Astrocyte of the cerebellum (primary cell): ENCODE measurements around the gene FAM167B.
A peak's percentile ranks its signal among the peaks of the same experiment; 100 is the strongest.

Experiments used
- DNase-seq: peaks from one replicate; pipeline ENCODE4 v3.0.0-alpha.2; 2011; ENCODE audit warnings: low read depth
- H3K4me3 ChIP-seq: 2 replicates; pipeline ENCODE4 v1.5.1; 2011; ENCODE audit warnings: mild to moderate bottlenecking, low read depth, low read length, moderate library complexity
- in situ Hi-C: cut with HindIII; loops from 2 replicates; pipeline ENCODE4 v1.10.0; 2017; ENCODE audit warnings: low sequenced_read_pairs
- TF ChIP-seq, protein P1 (sequence below): IDR thresholded peaks from 2 replicates; pipeline ENCODE4 v1.5.1; 2012; ENCODE audit warnings: low read length, low read depth, moderate library complexity, mild to moderate bottlenecking; ENCODE audit errors: missing control alignments

The FAM167B gene

DNA sequence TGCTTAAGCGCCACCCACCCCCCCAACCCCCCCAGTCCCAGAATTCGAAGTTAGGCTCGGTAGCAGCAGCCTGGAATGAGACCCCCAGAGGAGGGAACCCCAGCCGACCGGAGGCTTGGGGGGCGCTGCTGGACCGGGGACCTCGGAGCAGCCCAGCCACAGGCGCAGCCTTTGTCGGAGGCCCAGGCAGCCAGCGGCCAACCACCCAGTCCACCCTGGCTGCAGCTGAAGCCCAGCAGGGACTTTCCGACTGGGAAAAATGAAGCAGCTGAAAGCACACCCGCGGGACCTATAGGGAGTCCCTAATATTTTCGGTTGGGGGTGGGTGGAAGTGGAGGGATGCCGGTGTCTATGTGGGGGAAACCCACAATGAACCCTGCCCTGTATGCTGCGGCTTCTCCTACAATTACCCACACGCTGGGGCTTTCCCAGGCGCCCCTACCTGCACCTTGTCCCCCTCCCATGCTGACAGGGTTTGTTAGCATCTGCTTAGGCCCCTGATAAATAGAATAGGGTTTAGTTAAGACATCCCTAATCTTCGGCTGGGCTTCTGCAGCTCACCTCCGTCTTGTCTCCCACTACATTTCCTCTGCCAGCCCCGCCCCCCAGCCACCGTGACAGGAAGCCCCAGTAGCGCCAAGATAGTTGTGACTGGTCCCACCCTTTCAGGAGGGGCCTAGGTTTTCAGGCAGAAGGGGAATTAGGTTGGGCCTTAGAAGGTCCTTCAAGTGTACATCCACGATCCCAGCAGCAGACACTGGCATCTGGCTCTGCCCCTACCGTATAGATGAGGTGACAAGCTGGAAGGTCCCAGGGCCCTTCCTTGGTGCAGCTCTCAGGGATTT, 45.8 kb upstream of the FAM167B start:
- peak overlapping the region; percentile 62 for H3K4me3 ChIP-seq
- in situ Hi-C loops = loop anchor here (10.0 kb wide), 1 partner anchor 174 kb away; no protein-coding TSS in a partner anchor
- no peak for DNase-seq
- TF ChIP-seq, protein P1, sequence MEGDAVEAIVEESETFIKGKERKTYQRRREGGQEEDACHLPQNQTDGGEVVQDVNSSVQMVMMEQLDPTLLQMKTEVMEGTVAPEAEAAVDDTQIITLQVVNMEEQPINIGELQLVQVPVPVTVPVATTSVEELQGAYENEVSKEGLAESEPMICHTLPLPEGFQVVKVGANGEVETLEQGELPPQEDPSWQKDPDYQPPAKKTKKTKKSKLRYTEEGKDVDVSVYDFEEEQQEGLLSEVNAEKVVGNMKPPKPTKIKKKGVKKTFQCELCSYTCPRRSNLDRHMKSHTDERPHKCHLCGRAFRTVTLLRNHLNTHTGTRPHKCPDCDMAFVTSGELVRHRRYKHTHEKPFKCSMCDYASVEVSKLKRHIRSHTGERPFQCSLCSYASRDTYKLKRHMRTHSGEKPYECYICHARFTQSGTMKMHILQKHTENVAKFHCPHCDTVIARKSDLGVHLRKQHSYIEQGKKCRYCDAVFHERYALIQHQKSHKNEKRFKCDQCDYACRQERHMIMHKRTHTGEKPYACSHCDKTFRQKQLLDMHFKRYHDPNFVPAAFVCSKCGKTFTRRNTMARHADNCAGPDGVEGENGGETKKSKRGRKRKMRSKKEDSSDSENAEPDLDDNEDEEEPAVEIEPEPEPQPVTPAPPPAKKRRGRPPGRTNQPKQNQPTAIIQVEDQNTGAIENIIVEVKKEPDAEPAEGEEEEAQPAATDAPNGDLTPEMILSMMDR = no peak

DNA sequence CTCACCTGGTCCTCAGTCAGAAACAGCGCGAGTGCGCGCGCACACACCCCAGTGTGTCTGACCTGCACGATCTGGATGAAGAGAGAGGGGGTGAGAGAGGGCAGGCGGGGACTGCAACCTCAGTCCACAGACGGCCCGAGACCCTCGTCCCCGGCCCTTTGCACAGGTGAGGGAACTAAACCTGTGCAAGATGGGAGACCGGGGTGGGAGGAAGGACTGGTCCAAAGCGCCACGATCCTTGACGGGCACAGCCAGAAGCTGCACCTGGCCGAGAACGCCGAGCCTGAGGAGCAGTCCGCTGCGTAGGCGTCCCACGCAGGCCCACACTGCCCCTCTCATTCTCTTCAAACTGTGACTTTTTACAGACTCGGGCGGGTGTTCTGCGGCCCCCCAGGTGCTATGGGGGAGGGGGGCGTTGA, 42.1 kb upstream of the FAM167B start:
- no peak for DNase-seq
- H3K4me3 ChIP-seq = peak overlapping the region; percentile 77
- in situ Hi-C loops = loop anchor here (10.0 kb wide), 1 partner anchor 170 kb away; no protein-coding TSS in a partner anchor
- TF ChIP-seq, protein P1 = no peak

DNA sequence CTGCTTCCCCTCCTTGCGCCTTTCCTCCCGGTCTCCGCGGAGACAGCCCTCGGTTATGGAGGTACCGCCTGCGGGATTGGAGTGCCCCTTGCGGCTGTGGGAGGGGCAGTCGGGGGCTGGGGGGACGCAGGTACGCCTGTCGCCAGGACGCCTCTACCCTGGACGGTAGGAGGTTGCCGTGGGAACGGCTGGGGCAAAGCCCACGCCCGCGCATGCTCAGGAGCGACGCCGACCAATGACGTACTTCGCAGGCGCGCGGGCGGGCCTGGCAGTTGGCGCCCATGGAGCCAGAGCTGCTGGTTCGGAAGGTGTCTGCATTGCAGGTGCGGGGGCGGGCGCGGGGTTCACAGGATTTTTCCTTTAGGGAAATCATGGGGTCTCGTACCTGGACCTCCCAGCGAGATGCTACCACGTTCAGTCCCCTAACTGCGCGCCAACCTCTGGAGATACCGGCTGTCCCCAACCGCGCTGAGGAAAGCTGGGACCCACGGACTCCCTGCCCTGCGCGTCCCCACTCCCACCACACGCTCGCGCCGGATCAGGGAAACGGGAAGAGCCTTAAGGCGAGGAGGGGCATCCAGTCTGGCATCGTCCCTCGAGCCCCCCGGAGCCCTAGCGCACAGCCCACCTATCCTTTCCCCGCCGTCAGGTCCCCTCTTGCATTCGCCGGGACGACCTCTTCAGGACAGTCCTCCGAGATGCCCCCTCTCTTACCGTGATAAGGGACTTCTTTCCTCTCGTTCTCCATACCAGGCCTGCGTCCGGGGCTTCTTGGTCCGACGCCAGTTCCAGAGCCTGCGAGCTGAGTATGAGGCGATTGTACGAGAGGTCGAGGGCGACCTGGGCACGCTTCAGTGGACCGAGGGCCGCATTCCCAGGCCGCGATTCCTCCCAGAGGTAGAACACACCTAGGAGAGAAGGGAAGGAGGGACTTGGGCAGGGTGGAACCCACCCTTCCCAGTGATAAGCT, 41.3 kb upstream of the FAM167B start, which contains the start of gene IQCC:
TSS of gene IQCC (plus strand) at position 271 of the 970 bp plus-strand sequence. CDS start at position 282, 11 bp downstream.
- DNase-seq = no peak
- TF ChIP-seq, protein P1 = no peak
- H3K4me3 ChIP-seq = peak within 1 kb of the TSS; percentile 77
- in situ Hi-C loops = loop anchor here (10.0 kb wide), 1 partner anchor 169 kb away; no protein-coding TSS in a partner anchor

DNA sequence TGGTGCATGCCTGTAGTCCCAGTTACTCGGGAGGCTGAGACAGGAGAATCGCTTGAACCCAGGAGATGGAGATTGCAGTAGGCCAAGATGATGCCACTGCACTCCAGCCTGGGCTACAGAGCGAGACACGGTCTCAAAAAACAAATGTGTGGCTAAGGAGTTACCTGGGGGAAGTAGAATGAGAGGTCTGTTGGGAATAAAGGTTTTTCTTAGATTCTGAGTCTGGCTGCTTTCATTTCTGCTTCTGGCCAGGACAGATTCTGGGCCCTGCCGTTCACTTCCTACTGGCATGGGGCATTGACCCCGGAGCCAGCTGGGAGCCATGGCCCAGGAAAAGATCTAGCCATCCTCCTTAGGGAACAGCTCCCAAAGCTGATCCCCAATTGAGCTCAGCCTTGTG, 38.6 kb upstream of the FAM167B start:
- DNase-seq = no peak
- TF ChIP-seq, protein P1 = no peak
- in situ Hi-C loops = loop anchor here (10.0 kb wide), 1 partner anchor 166 kb away; no protein-coding TSS in a partner anchor
- H3K4me3 ChIP-seq = no peak overlapping the region

DNA sequence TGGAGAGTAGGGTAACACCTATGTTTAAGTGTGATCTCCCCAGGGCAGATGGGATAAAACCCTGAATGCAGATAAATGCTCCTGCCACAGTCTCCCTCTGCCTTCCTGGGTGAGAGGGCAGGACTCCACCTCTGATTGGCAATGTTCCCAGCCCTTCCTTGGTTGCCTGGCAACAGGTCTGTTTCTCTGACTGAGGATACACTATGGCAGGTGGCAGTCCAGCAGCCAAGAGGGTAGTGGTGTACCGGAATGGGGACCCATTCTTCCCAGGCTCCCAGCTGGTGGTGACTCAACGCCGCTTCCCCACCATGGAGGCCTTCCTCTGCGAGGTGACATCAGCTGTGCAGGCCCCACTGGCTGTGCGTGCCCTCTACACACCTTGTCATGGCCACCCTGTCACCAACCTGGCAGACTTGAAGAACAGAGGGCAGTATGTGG, 38.1 kb upstream of the FAM167B start, which contains the start of gene DCDC2B:
TSS of gene DCDC2B (plus strand) at position 199 of the 438 bp plus-strand sequence. CDS start at position 204, 5 bp downstream.
- no peak within 1 kb of the TSS for H3K4me3 ChIP-seq
- DNase-seq = no peak
- in situ Hi-C loops = loop anchor here (10.0 kb wide), 1 partner anchor 166 kb away; no protein-coding TSS in a partner anchor
- TF ChIP-seq, protein P1 = no peak
